ENCODE measurements around the gene MAST2. TPM values are rescaled to one million over a fixed set of nuclear protein-coding genes. Genes with fewer than 3 reads are reported as not detected.

MAST2 gene
- total RNA-seq, 1 experiment from 2014 or later, result 37.2 TPM

GRCh38 chr1:45968941-45969666 is 165.7 kb downstream of the MAST2 start:
- TF ChIP-seq MAX (CRISPR knock-in tag; IDR thresholded peaks at IDR 0.05) (no peak), NR3C1 (CRISPR knock-in tag; conservative IDR thresholded peaks at IDR 0.05; ENCODE audit: low read depth) (no peak), KAT7 (CRISPR knock-in tag; IDR thresholded peaks at IDR 0.05; ENCODE audit: borderline replicate concordance) (no peak), ELF4 (CRISPR knock-in tag; IDR thresholded peaks at IDR 0.05; ENCODE audit: low read depth) (no peak), E2F5 (CRISPR knock-in tag; IDR thresholded peaks at IDR 0.05) (no peak), USF2 (CRISPR knock-in tag; IDR thresholded peaks at IDR 0.05) (no peak), NFYB (CRISPR knock-in tag; conservative IDR thresholded peaks at IDR 0.05; ENCODE audit: low read depth) (no peak), ATF3 (CRISPR knock-in tag; conservative IDR thresholded peaks at IDR 0.05) (no peak), ARID4B (CRISPR knock-in tag; IDR thresholded peaks at IDR 0.05; ENCODE audit: borderline replicate concordance) (no peak), HMGXB4 (CRISPR knock-in tag; IDR thresholded peaks at IDR 0.05) (no peak), NR1H2 (CRISPR knock-in tag; IDR thresholded peaks at IDR 0.05) (no peak)
- Mint-ChIP-seq H3K27me3 (ENCODE audit: low read depth) (no peaks in the 10 kb centered on the region), H3K9me3 (peaks cover 6% of the 10 kb centered on the region; the same call in 1 of the 2 replicates), H3K4me3 (no peak overlapping the region), H3K36me3 (peaks cover 3% of the 10 kb centered on the region; the same call in 1 of the 2 replicates), H3K27ac (no peak overlapping the region), H3K4me1 (peaks cover 13% of the 10 kb centered on the region)
- ChIA-PET CTCF (interaction anchor here (1.2 kb wide), 2 partner anchors 10 to 18 kb away, joined by 3 read pairs; no protein-coding TSS in a partner anchor), POLR2A (no interaction called here)
- DNase-seq (ENCODE audit: low spot score) (no peak), ATAC-seq (no peak)

GRCh38 chr1:45969866-45970265 is 166.5 kb downstream of the MAST2 start:
- H3K4me3 Mint-ChIP-seq, result no peak overlapping the region
- DNase-seq (ENCODE audit: low spot score), result no peak
- POLR2A ChIA-PET, result interaction anchor here (0.9 kb wide), 1 partner anchor 16 kb away, joined by 6 read pairs; no protein-coding TSS in a partner anchor
- H3K9me3 Mint-ChIP-seq, result peaks cover 6% of the 10 kb centered on the region; the same call in 1 of the 2 replicates
- H3K36me3 Mint-ChIP-seq, result peaks cover 3% of the 10 kb centered on the region; the same call in 1 of the 2 replicates
- peaks cover 13% of the 10 kb centered on the region for H3K4me1 Mint-ChIP-seq
- CTCF ChIA-PET, result interaction anchor here (1.2 kb wide), 2 partner anchors 9 to 17 kb away, joined by 3 read pairs; no protein-coding TSS in a partner anchor
- ATAC-seq, result no peak
- no peaks in the 10 kb centered on the region for H3K27me3 Mint-ChIP-seq (ENCODE audit: low read depth)
- H3K27ac Mint-ChIP-seq, result no peak overlapping the region
- TF ChIP-seq FOXK1 (CRISPR knock-in tag; IDR thresholded peaks at IDR 0.05) (no peak), CDX4 (CRISPR knock-in tag; IDR thresholded peaks at IDR 0.05; ENCODE audit: borderline replicate concordance) (no peak), CBFB (CRISPR knock-in tag; IDR thresholded peaks at IDR 0.05; ENCODE audit: low read depth) (no peak), ZNF281 (CRISPR knock-in tag; IDR thresholded peaks at IDR 0.05) (no peak), ZNF317 (CRISPR knock-in tag; IDR thresholded peaks at IDR 0.05; ENCODE audit: borderline replicate concordance, low read depth) (no peak), ZNF219 (CRISPR knock-in tag; IDR thresholded peaks at IDR 0.05; ENCODE audit: borderline replicate concordance) (no peak), CTCF (IDR thresholded peaks at IDR 0.05) (no peak), SMAD3 (CRISPR knock-in tag; IDR thresholded peaks at IDR 0.05; ENCODE audit: borderline replicate concordance) (no peak)
